HG03354 (cell line): Measurements from ENCODE around the gene SLC4A7.

Source experiments
- ATAC-seq: cut with Tn5 transposase; IDR thresholded peaks from one replicate; pipeline ENCODE4 v1.9.1; 2021; ENCODE audit warnings: mild to moderate bottlenecking; ENCODE audit not compliant: unreplicated experiment, poor library complexity, severe bottlenecking

SLC4A7 gene

GRCh38 chr3:27494784-27495183, 10.6 kb upstream of the SLC4A7 start:
- no peak for ATAC-seq

DNA sequence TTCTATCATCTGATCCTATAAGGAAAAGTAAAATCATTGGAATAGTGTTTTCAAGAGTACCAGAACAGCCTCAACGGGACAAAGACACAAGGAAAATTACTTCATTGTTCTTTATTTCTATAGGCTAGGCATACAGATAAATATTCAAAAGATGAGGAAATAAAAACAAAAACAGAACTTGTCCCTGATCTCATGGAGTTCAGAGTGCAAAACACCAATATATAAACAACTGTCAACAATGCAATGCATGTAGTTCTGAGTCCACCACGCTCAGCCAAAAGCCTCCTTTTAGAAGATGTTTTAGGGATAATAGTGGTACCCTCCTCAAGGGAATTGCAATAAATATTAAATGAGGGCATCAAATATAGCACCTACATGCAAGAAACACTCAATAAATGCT, 4.6 kb upstream of the SLC4A7 start:
- no peak for ATAC-seq

DNA sequence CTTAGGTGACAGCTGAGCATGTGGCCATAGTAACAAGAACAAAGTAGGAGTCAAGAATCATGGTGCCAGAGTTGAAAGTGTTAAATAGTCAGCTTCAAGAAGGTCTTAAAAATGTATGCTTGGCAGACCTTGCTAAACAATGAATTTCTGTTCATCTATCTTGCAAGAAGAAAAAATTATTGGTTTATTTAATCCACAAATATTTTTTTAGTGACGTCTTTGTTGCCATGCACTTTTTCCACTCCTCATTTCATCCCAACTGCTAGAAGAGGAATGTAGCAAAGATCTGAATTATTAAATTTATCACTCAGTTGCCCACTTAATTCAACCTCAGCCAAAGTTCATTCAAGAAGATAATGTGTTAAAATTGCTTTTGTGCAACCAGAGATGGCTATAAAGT, 3.2 kb upstream of the SLC4A7 start:
- no peak for ATAC-seq

- no peak for ATAC-seq
Observed at GRCh38 chr3:27486336-27486735, 2.2 kb upstream of the SLC4A7 start.

DNA sequence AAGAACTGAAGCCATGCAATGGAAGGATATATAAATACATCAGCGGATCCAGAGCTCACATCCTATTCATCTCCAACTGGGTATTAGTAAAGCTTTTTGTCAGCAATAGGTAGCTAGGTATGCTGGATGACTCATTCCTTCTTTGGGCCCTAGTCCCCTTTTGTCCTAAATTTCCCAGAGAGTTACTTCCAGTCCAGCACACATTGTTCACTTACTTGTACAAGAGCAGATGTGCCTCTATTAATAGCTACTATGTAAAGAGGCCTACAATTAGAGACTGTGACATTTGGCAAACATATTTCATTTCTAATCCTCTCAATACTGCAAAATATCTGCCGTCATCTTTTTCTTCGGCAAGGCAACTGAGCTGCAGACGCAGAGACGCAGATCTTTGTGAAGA, 1.7 kb upstream of the SLC4A7 start:
- ATAC-seq = no peak

DNA sequence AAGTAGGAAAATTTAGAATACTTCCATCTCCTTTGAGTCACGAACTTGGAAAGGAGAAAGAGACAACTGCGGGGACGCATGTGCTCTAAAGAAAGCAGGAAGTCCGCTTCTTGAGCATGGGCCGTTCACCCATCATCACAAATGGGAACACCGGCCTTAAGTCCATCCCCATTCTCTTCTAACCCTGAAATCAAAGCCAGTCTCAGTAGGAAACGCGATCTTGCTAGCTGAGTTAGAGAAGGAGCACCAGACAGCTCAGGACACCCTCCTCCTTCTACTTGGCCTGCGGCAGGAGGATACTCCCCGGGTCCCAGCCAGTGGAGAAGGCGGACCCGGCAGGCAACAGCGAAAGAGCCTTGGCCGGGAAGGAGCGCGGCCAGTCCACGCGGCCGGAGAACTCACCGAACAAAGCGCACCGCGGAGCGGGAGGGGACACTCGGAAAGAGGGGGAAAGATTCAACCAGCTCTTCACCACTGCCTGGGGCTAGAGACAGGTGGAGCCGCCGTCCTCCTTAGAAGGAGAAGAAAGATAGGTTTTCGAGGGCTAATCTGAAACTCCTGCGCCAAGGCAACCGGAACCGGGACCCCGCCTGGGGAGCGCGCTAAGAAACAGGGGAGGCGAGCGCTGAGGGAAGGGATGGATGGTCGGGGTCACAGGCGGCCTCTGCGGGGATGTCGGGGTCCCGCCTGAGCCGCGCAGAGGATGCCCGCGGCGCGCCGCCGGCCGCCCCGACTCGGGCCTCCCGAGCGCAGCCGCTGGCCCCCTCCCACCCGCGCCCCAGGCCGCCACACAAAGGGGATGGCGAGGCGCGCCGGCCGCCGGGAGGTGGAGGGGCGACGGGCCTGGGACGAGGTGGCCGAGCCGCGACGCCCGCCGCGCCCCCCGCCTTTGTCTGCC, 818 bp downstream of the SLC4A7 start:
- peak; percentile 25 for ATAC-seq

DNA sequence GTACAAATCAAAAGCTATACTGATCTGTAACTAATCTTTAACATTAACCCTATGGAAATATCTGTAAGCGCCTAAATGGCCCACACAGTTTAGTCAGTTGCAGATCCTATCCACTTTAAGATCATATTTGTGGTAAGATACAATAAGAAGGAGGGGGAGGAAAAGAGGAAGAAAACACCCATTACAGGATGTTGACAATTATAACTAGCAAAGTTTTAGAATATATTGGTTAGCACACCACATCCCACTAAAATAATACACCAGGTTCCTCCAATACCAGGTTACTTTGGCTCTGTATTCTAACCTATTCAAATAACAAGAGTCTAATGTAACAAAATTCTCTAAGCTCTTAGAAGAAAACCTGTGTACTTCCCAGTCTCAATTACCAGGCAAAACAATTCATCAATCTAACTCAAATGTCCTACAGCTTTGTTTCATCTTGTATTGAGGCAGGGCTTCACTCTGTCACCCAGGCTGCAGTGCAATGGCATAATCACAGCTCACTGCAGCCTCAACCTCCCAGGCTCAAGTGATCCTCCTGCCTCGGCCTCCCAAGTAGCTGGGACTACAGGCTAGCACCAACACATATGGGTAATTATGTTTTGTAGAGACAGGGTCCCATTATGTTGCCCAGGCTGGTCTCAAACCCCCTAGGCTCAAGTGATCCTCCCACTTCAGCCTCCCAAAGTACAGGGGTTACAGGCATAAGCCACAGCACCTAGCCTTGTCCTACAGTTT, 4.2 kb downstream of the SLC4A7 start:
- ATAC-seq = no peak

DNA sequence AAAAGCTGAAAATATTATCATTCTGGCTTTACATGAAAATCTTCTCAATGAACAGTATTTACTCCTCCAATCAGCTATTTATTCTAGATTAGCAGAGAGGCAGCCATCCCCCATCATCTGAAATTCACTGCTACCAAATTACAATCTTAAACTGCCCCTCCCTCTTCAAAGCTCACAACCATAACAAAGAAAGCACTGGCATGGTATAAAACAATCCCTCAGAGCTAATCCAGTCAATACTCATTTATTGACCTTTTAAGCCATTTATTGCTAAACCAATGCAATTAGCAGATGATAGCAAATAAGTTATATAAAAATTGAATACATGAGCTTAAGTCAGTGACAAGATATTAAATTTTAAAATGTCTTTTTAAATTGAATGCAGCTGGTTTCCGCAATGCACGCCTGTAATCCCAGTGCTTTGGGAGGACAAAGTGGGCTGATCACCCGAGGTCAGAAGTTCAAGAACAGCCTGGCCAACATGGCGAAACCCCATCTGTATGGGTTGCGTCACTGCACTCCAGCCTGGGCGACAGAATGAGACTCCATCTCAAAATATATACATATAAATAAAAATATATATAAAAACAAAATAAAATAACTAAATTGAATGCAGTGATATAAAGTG, 12.1 kb downstream of the SLC4A7 start:
- ATAC-seq = no peak

GRCh38 chr3:27468283-27468886, 15.8 kb downstream of the SLC4A7 start:
- no peak for ATAC-seq

GRCh38 chr3:27467545-27467944, 16.6 kb downstream of the SLC4A7 start:
- ATAC-seq = peak; percentile 91

DNA sequence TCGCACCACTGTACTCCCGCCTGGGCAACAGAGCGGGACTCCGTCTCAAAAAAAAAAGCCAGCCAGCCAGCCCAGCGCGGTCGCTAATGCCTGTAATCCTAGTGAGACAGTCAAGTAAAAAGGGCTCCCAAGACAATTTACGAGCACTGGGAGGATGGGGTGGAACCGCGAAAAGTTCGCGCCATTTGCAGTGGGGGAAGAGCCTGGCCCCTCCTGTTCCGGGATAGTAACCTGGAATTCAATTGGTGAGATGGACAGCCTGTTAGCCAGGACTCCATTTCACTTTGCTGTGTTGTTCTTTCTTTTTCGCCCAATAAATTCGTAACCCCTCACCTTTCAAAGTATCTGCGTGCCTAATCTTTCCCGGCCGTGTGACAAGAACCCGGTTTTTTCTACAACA, 19.5 kb downstream of the SLC4A7 start:
- ATAC-seq = no peak

DNA sequence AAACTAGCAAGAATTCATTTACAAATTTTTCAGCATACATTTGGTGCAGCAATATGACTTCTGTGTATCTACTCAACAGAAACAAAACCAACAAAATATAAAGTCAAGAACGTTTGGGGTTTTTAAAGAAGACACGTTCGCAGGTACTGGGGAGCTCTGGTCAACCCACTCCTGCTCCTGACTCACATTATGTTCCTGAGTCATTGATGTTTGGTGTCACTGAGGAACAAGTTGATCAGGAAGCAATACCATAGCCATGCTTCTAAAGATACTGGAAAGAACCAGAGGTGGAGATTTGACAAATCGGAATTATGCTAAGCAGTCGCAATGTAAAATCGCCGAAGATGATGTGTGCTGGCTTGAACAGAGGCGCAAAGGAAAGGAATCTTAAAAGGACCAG, 22.0 kb downstream of the SLC4A7 start:
- no peak for ATAC-seq

DNA sequence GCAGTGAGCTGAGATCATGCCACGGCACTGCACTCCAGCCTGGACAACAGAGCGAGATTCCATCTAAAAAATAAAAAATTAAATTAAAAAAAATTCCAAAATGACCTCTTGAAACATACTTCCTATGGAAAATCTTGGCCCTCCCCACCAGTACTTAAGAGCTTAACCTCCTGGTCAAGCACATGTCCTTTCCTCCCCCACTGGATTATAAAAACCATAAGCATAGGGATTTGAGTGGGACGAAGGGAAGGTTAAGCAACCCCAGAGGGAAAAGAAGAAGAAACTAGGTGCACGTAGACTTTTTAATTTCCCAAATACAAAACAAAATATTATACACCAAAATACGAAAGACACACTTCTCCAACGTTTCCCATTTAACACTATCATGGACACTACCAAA, 25.3 kb downstream of the SLC4A7 start:
- no peak for ATAC-seq

GRCh38 chr3:27456554-27456953, 27.6 kb downstream of the SLC4A7 start:
- ATAC-seq = no peak

GRCh38 chr3:27454914-27455313, 29.3 kb downstream of the SLC4A7 start:
- ATAC-seq = peak; percentile 63

DNA sequence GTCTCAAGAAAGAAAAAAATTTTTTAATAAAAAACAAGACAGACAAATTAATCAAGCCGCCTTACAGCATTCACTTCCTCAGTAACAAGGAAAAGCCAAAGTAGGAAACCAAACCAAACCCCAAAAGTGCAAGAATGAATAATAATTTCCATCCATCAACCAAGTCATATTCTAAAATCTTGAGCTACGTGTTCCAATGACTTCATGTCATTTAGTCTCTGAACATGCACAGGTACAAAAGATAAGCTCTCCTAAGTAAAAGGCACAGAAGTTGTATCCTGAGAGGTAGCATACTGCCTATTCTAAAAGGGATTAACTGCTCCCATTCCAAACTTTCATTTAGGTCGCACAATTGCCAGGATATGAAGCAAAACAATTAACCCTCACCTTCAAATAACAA, 29.7 kb downstream of the SLC4A7 start:
- ATAC-seq = no peak

GRCh38 chr3:27452368-27453090, 31.7 kb downstream of the SLC4A7 start:
- no peak for ATAC-seq

DNA sequence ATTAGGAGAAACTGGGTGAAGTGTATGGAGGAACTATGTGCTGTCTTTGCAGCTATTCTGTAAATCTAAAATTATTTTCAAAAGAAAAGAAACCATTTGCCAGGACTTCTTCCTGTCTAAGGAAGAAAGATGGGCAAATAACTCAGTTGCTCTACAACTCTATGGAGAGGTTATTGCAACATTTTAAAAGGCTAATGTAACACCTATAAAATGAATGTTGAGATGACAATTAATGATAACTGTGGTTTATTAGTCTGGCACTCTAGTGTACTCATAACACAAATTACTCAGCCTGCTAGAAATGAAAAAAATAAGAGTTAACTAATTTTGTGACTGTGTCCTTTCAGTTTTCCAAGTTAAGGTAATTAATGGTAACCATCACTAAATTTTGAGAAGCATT, 32.3 kb downstream of the SLC4A7 start:
- ATAC-seq = no peak

DNA sequence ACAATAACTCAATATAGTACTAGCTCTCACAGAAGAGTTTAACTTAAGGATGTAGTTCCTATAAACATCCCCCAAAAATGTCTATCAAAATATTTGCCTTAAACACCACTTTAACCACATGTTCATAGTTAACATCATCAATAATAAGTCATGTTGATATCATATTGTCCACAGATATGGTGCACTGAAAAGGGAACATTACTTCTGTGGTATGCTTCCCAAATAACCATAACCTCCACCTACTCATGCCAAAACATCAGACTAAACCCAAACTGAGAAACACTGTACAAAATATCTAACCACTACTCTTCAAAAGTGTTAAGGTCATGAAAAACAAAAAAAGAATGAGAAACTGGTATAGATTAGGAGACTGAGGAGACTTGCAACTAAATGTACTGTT, 32.9 kb downstream of the SLC4A7 start:
- no peak for ATAC-seq
